RWPE2 (cell line): Measurements from ENCODE around the gene IQCE.

Experiments used
- ATAC-seq: fragments of 200-7000 bp; cut with Tn5 transposase; 3 replicates; pipeline ENCODE4 v1.9.1; 2021; ENCODE audit warnings: low read depth
- DNase-seq: peaks from one replicate; pipeline ENCODE4 v3.0.0-alpha.2; 2020; ENCODE audit warnings: low spot score
- H3K27ac ChIP-seq: fragments of 450-650 bp; 2 replicates; pipeline ENCODE4 v1.5.1; 2017; ENCODE audit warnings: mild to moderate bottlenecking; ENCODE audit not compliant: poor library complexity, severe bottlenecking
- H3K27me3 ChIP-seq: fragments of 250-450 bp; sonication (Bioruptor Pico); 2 replicates; pipeline ENCODE4 v1.5.1; 2021; ENCODE audit warnings: mild to moderate bottlenecking, moderate library complexity; ENCODE audit not compliant: insufficient read depth, poor library complexity, severe bottlenecking
- H3K36me3 ChIP-seq: fragments of 250-450 bp; sonication (Bioruptor Pico); 2 replicates; pipeline ENCODE4 v1.5.1; 2020; ENCODE audit warnings: low read depth, mild to moderate bottlenecking, moderate library complexity
- H3K4me1 ChIP-seq: fragments of 250-450 bp; sonication (Bioruptor Pico); 2 replicates; pipeline ENCODE4 v1.5.1; 2021; ENCODE audit warnings: mild to moderate bottlenecking, moderate library complexity; ENCODE audit not compliant: insufficient read depth, poor library complexity, severe bottlenecking
- H3K4me3 ChIP-seq: fragments of 250-450 bp; sonication (Bioruptor Pico); 2 replicates; pipeline ENCODE4 v1.5.1; 2021; ENCODE audit warnings: mild to moderate bottlenecking, moderate library complexity; ENCODE audit not compliant: severe bottlenecking
- H3K9me3 ChIP-seq: fragments of 250-450 bp; sonication (Bioruptor Pico); 2 replicates; pipeline ENCODE4 v1.5.1; 2021; ENCODE audit warnings: mild to moderate bottlenecking, moderate library complexity; ENCODE audit not compliant: severe bottlenecking
- TF ChIP-seq, protein P1 (sequence below): fragments of 450-650 bp; IDR thresholded peaks from one replicate; pipeline ENCODE4 v1.5.1; 2017; ENCODE audit warnings: mild to moderate bottlenecking, moderate library complexity; ENCODE audit not compliant: poor library complexity, severe bottlenecking

Gene IQCE

DNA sequence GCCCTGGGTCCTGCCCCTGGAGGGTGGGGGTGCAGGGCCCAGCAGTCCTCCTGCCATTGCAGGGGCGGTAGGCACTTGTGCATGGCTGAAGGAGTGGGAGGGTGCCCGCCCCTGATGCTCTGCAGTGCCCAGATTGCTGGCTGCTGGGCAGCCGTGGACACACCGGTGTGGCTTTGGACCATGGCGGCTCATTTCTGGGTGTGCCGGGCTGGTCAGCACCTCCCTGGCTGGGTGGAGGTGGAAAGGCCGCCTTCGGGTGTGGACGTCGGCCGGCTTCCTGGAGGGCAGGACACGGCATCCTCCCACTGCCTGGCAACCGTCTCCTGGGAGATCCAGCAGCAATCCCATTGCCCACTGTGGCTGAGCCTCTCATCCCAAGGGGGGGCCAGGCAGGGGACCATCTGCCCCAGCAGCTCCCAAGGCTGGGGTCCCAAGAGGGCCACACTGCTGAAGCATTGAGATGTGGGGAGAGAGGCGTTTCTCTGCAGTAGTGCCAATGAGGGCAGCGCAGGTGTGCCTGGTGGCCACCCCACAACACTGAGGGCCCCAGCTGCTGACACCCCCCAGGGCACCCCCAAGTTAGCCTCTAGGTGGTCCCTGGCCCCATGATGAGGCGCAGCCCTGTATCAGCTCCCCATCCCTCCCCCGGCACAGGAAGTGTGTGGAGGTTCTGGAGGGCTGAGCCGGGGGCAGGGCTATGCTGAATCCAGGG is 85.9 kb downstream of the IQCE start:
- H3K4me1 ChIP-seq, result peaks cover 6% of the 10 kb centered on the region
- no peak overlapping the region for H3K27ac ChIP-seq
- H3K9me3 ChIP-seq, result no peaks in the 10 kb centered on the region
- no peaks in the 10 kb centered on the region for H3K27me3 ChIP-seq
- DNase-seq (no peak), ATAC-seq (no peak)
- no peak overlapping the region for H3K4me3 ChIP-seq
- TF ChIP-seq, protein P1, sequence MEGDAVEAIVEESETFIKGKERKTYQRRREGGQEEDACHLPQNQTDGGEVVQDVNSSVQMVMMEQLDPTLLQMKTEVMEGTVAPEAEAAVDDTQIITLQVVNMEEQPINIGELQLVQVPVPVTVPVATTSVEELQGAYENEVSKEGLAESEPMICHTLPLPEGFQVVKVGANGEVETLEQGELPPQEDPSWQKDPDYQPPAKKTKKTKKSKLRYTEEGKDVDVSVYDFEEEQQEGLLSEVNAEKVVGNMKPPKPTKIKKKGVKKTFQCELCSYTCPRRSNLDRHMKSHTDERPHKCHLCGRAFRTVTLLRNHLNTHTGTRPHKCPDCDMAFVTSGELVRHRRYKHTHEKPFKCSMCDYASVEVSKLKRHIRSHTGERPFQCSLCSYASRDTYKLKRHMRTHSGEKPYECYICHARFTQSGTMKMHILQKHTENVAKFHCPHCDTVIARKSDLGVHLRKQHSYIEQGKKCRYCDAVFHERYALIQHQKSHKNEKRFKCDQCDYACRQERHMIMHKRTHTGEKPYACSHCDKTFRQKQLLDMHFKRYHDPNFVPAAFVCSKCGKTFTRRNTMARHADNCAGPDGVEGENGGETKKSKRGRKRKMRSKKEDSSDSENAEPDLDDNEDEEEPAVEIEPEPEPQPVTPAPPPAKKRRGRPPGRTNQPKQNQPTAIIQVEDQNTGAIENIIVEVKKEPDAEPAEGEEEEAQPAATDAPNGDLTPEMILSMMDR, result no peak
- H3K36me3 ChIP-seq, result peaks cover 15% of the 10 kb centered on the region; the same call in 1 of the 2 replicates

DNA sequence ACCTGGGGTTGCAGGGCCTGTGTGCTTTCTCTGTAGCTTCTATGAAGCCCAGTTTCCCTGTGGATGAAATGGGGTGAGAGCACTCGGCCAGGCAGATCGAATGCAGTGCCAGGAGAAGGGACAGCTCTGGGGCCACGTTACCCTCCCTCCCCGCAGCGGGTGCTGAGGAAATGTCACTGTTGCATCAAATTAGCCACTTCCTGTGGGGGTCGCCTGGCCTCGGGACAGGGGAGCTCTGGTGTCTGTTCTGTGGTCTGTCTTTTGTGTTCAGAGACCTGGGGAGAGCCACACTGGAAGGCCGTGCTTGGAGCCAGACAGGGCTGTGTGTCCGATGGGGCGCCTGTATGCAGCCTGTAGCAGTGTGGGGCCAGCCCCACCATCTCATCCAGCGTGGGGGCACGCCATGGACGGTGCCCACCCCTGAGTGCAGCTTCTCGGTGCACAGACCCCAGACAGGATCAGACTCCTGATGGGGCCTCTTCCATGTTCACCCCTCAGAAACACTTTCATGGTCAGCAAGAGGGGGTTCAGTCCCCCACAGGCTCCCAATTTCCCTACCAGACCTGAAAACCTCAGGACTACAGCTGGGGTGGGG is 86.6 kb downstream of the IQCE start:
- H3K36me3 ChIP-seq, result peaks cover 15% of the 10 kb centered on the region; the same call in 1 of the 2 replicates
- TF ChIP-seq, protein P1, result no peak
- DNase-seq (no peak), ATAC-seq (no peak)
- H3K9me3 ChIP-seq, result no peaks in the 10 kb centered on the region
- H3K4me3 ChIP-seq, result no peak overlapping the region
- H3K4me1 ChIP-seq, result peaks cover 6% of the 10 kb centered on the region
- no peaks in the 10 kb centered on the region for H3K27me3 ChIP-seq
- H3K27ac ChIP-seq, result no peak overlapping the region

DNA sequence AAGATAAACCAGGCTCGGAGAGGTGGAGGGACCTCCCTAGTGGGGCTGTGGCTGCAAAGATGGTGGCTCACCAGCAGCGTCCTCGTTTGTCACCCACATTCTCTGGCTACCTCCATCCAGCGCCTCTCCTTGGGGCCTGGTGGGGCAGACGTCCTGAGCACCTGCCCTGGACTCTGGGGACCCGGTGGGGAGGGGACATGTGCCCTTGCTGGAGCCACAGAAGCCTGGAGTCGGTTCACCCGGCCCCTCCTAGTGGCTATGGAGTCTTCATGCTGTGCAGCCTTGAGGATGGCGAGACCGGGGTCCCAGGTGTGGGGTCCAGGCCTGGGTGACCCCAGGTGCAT is 87.5 kb downstream of the IQCE start:
- Histone ChIP-seq H3K27ac (no peak overlapping the region), H3K9me3 (no peaks in the 10 kb centered on the region), H3K4me3 (no peak overlapping the region), H3K36me3 (peaks cover 15% of the 10 kb centered on the region; the same call in 1 of the 2 replicates), H3K27me3 (no peaks in the 10 kb centered on the region), H3K4me1 (no peaks in the 10 kb centered on the region)
- TF ChIP-seq, protein P1, result no peak
- ATAC-seq, result no peak
- no peak for DNase-seq

DNA sequence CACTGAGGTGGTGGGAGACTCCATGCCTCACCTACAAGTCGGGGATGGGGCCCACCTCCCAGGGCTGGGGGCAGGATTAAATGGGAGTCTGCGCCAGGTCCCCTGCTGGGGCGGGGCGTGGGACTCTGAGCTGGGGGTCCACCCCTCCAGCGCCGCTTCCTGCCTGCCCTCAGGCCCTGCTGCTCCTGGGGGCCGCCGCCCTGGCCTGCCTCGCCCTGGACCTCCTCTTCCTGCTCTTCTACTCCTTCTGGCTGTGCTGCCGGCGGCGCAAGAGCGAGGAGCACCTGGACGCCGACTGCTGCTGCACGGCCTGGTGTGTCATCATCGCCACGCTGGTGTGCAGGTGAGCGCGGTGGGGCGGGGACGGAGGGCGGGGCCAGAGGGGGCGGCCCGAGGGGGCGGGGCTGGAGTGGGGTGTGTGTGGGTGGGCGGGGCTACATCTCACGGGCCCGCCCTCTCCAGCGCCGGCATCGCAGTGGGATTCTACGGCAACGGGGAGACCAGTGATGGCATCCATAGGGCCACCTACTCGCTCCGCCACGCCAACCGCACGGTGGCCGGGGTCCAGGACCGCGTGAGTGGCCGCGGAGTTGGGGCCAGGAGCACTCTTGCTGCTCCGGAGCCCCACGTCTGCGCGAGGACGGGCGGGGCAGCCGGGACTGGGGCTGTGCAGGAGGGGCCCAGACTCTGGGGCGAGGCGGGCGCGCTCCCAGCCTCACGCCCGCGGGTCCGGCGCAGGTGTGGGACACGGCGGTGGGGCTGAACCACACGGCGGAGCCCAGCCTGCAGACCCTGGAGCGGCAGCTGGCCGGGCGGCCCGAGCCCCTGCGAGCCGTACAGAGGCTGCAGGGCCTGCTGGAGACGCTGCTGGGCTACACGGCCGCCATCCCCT is 88.1 kb downstream of the IQCE start:
- Histone ChIP-seq H3K36me3 (peaks cover 15% of the 10 kb centered on the region; the same call in 1 of the 2 replicates), H3K27ac (no peak overlapping the region)
- ATAC-seq, result 0 out of 3 replicates have a peak, but pooled peaks have one; percentile 40

More for the DNA sequence above, 88.1 kb downstream of the IQCE start:
- Histone ChIP-seq H3K9me3 (no peaks in the 10 kb centered on the region), H3K4me3 (no peak overlapping the region), H3K27me3 (no peaks in the 10 kb centered on the region), H3K4me1 (no peaks in the 10 kb centered on the region)
- DNase-seq, result no peak
- TF ChIP-seq, protein P1, result no peak
